GM23338 (cell line): Measurements from ENCODE around the gene KRTAP5-2. TPM values are rescaled to one million over a fixed set of nuclear protein-coding genes. Genes with fewer than 3 reads are reported as not detected.

Source experiments
- ATAC-seq: fragments of 200-7000 bp; cut with Tn5 transposase; 3 replicates; pipeline ENCODE4 v1.9.1; 2020
- DNase-seq: peaks from one replicate; pipeline ENCODE4 v3.0.0-alpha.2; 2015; ENCODE audit warnings: low spot score
- H2AFZ ChIP-seq: fragments of 200-600 bp; sonication (generic); 2 replicates; pipeline ENCODE4 v1.8.0; 2016; ENCODE audit warnings: antibody characterized with exemption, mild to moderate bottlenecking, moderate library complexity
- H3F3A ChIP-seq: fragments of 200-600 bp; sonication (generic); replicated peaks from 2 replicates; pipeline ENCODE4 v1.8.0; 2017; ENCODE audit warnings: antibody characterized with exemption, mixed run types, low read depth
- H3K27ac ChIP-seq: fragments of 200-600 bp; sonication (generic); 2 replicates; pipeline ENCODE4 v1.6.1; 2016; ENCODE audit warnings: low read depth
- H3K27me3 ChIP-seq: fragments of 200-600 bp; sonication (generic); 2 replicates; pipeline ENCODE4 v1.8.0; 2016; ENCODE audit warnings: mild to moderate bottlenecking, mixed run types, moderate library complexity; ENCODE audit not compliant: insufficient read depth
- H3K36me3 ChIP-seq: fragments of 200-600 bp; sonication (generic); 2 replicates; pipeline ENCODE4 v1.8.0; 2016; ENCODE audit warnings: mild to moderate bottlenecking; ENCODE audit not compliant: insufficient read depth
- H3K4me1 ChIP-seq: fragments of 200-600 bp; sonication (generic); 2 replicates; pipeline ENCODE4 v1.8.0; 2016; ENCODE audit warnings: mild to moderate bottlenecking, moderate library complexity; ENCODE audit not compliant: insufficient read depth
- H3K4me2 ChIP-seq: fragments of 200-600 bp; sonication (generic); 2 replicates; pipeline ENCODE4 v1.7.1; 2017; ENCODE audit warnings: mixed run types
- H3K4me3 ChIP-seq: fragments of 200-600 bp; sonication (generic); 2 replicates; pipeline ENCODE4 v1.6.1; 2016; ENCODE audit warnings: mixed run types
- H3K79me2 ChIP-seq: fragments of 200-600 bp; sonication (generic); replicated peaks from 2 replicates; pipeline ENCODE4 v1.8.0; 2017; ENCODE audit warnings: mild to moderate bottlenecking; ENCODE audit not compliant: insufficient read depth
- H3K9me2 ChIP-seq: fragments of 200-600 bp; sonication (generic); 2 replicates; pipeline ENCODE4 v1.8.0; 2017; ENCODE audit not compliant: insufficient read depth
- H4K20me1 ChIP-seq: fragments of 200-600 bp; sonication (generic); replicated peaks from 2 replicates; pipeline ENCODE4 v1.8.0; 2017; ENCODE audit warnings: mild to moderate bottlenecking; ENCODE audit not compliant: insufficient read depth
- H3K27ac Mint-ChIP-seq: 2 replicates; pipeline ENCODE4 v1.8.0; 2020; ENCODE audit warnings: inconsistent platforms, mild to moderate bottlenecking, moderate library complexity, mixed read lengths
- H3K27me3 Mint-ChIP-seq: 3 replicates; pipeline ENCODE4 v1.8.0; 2022; ENCODE audit warnings: low read depth, mild to moderate bottlenecking, moderate library complexity, mixed read lengths, inconsistent platforms; ENCODE audit not compliant: insufficient read depth, poor library complexity
- H3K36me3 Mint-ChIP-seq: 3 replicates; pipeline ENCODE4 v1.8.0; 2021; ENCODE audit warnings: low read depth, mild to moderate bottlenecking, inconsistent platforms, moderate library complexity, mixed read lengths
- H3K4me1 Mint-ChIP-seq: 3 replicates; pipeline ENCODE4 v1.8.0; 2020; ENCODE audit warnings: mild to moderate bottlenecking, inconsistent platforms, mixed read lengths
- H3K4me3 Mint-ChIP-seq: 3 replicates; pipeline ENCODE4 v1.8.0; 2021; ENCODE audit warnings: moderate library complexity, mild to moderate bottlenecking, inconsistent platforms, mixed read lengths
- H3K9me3 Mint-ChIP-seq: 3 replicates; pipeline ENCODE4 v1.8.0; 2020; ENCODE audit warnings: moderate library complexity, mild to moderate bottlenecking, inconsistent platforms, mixed read lengths
- CREB1 ChIP-seq: fragments of 250-450 bp; sonication (Bioruptor Pico); IDR thresholded peaks from 2 replicates; pipeline ENCODE4 v1.5.0; 2020; ENCODE audit warnings: low read depth, mild to moderate bottlenecking, moderate library complexity
- ETS1 ChIP-seq: IDR thresholded peaks from 2 replicates; pipeline ENCODE4 v1.6.1; 2016; ENCODE audit warnings: antibody characterized with exemption
- EZH2 ChIP-seq: fragments of 200-600 bp; sonication (generic); IDR thresholded peaks from one replicate; pipeline ENCODE4 v1.8.0; 2017; ENCODE audit warnings: antibody characterized with exemption, mild to moderate bottlenecking, low read depth; ENCODE audit not compliant: unreplicated experiment
- EZH2phosphoT487 ChIP-seq: fragments of 200-600 bp; sonication (generic); IDR thresholded peaks from one replicate; pipeline ENCODE4 v1.8.1; 2018; ENCODE audit warnings: antibody characterized with exemption; ENCODE audit not compliant: unreplicated experiment
- JUNB ChIP-seq: IDR thresholded peaks from one replicate; pipeline ENCODE4 v1.6.1; 2016; ENCODE audit warnings: antibody characterized with exemption; ENCODE audit not compliant: unreplicated experiment
- NANOG ChIP-seq: IDR thresholded peaks from 2 replicates; pipeline ENCODE4 v1.6.1; 2016; ENCODE audit warnings: antibody characterized with exemption, borderline replicate concordance
- STAT1 ChIP-seq: IDR thresholded peaks from one replicate; pipeline ENCODE4 v1.6.1; 2016; ENCODE audit warnings: antibody characterized with exemption; ENCODE audit not compliant: unreplicated experiment
- ZNF114 ChIP-seq: fragments of 250-450 bp; sonication (Bioruptor Pico); IDR thresholded peaks from 2 replicates; pipeline ENCODE4 v1.5.0; 2020; ENCODE audit warnings: mild to moderate bottlenecking, moderate library complexity
- polyA plus RNA-seq: library from polyadenylated mRNA; unstranded; fragments of >200 nt; fragmentation: Nextera tagmentation; extraction: Ambion mirVana; gene quantifications from 2 replicates; pipeline ENCODE4 v1.2.1, GENCODE V29; 2016
- total RNA-seq: library from RNA; depleted of rRNA; stranded (reverse); fragments of >200 nt; shearing (Covaris generic); gene quantifications from 2 replicates; pipeline ENCODE4 v1.2.3, GENCODE V29; 2014
- TF ChIP-seq, protein P1 (sequence below): IDR thresholded peaks from one replicate; pipeline ENCODE4 v1.6.1; 2018; ENCODE audit warnings: antibody characterized with exemption; ENCODE audit not compliant: unreplicated experiment

KRTAP5-2 gene
- total and polyA plus RNA-seq, 2 experiments from 2014 or later, result not detected

DNA sequence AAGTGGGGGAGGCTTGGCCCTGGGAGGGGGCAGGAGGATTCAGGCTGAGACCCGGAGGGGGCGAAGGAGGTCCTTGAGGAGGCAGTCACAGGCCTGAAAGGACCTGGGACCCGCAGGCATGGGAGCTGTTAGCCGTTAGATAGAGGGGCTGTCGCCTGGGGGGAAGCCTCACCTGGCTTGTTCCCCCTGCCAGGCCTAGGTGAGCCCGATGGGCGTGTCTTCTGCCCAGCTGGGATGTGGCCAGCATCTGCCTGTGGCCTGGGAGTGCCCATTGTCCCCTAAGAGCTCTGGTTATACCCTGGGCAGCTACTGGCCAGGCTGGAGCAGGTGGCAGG lies 24.2 kb downstream of the KRTAP5-2 start (continued):
- TF ChIP-seq STAT1 (no peak), ZNF114 (CRISPR knock-in tag) (no peak), EZH2phosphoT487 (no peak), NANOG (no peak), ETS1 (no peak), EZH2 (no peak), CREB1 (CRISPR knock-in tag) (no peak), JUNB (no peak)
- TF ChIP-seq, protein P1, sequence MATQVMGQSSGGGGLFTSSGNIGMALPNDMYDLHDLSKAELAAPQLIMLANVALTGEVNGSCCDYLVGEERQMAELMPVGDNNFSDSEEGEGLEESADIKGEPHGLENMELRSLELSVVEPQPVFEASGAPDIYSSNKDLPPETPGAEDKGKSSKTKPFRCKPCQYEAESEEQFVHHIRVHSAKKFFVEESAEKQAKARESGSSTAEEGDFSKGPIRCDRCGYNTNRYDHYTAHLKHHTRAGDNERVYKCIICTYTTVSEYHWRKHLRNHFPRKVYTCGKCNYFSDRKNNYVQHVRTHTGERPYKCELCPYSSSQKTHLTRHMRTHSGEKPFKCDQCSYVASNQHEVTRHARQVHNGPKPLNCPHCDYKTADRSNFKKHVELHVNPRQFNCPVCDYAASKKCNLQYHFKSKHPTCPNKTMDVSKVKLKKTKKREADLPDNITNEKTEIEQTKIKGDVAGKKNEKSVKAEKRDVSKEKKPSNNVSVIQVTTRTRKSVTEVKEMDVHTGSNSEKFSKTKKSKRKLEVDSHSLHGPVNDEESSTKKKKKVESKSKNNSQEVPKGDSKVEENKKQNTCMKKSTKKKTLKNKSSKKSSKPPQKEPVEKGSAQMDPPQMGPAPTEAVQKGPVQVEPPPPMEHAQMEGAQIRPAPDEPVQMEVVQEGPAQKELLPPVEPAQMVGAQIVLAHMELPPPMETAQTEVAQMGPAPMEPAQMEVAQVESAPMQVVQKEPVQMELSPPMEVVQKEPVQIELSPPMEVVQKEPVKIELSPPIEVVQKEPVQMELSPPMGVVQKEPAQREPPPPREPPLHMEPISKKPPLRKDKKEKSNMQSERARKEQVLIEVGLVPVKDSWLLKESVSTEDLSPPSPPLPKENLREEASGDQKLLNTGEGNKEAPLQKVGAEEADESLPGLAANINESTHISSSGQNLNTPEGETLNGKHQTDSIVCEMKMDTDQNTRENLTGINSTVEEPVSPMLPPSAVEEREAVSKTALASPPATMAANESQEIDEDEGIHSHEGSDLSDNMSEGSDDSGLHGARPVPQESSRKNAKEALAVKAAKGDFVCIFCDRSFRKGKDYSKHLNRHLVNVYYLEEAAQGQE, result no peak

- Mint-ChIP-seq H3K36me3 (no peaks in the 10 kb centered on the region), H3K27ac (no peak overlapping the region), H3K9me3 (peaks cover 3% of the 10 kb centered on the region; the same call in 2 of the 3 replicates), H3K27me3 (peaks cover 58% of the 10 kb centered on the region), H3K4me3 (peak overlapping the region; percentile 44), H3K4me1 (peaks cover 13% of the 10 kb centered on the region)
- Histone ChIP-seq H3F3A (peaks cover 8% of the 10 kb centered on the region; the same call in 1 of the 2 replicates), H3K4me1 (peaks cover 28% of the 10 kb centered on the region), H4K20me1 (no peaks in the 10 kb centered on the region), H3K79me2 (no peaks in the 10 kb centered on the region), H3K36me3 (no peaks in the 10 kb centered on the region), H3K9me2 (no peaks in the 10 kb centered on the region), H3K27ac (no peak overlapping the region), H2AFZ (no peak overlapping the region), H3K4me2 (peak overlapping the region; percentile 90), H3K4me3 (peak overlapping the region; percentile 60), H3K27me3 (peaks cover 63% of the 10 kb centered on the region)
- DNase-seq (no peak), ATAC-seq (peak; percentile 16)
- no peak for TF ChIP-seq CREB1 (CRISPR knock-in tag)
Observed at GRCh38 chr11:1573077-1573902, 24.8 kb downstream of the KRTAP5-2 start.
